Activated T-helper 2 cell treated with anti-CD3 and anti-CD28 coated beads, Interferon-gamma antibody, Interleukin-2, Interleukin-4, amounts not matched to agents 10 μg/mL and 5 μg/mL and 100 μg/mL, durations not matched to agents 14 hours and 24 hours and 36 hours (primary cell): ENCODE data around the gene PRKACG. TPM values are rescaled to one million over a fixed set of nuclear protein-coding genes. Genes with fewer than 3 reads are reported as not detected.

ENCODE experiments used
- DNase-seq: peaks from one replicate; pipeline ENCODE4 v3.0.0; 2021; ENCODE audit warnings: low spot score
- H3K27ac Mint-ChIP-seq: one replicate; pipeline ENCODE4 v1.8.0; 2021; ENCODE audit warnings: mixed read lengths
- H3K27me3 Mint-ChIP-seq: one replicate; pipeline ENCODE4 v1.8.0; 2021; ENCODE audit warnings: low read depth, mixed read lengths
- H3K36me3 Mint-ChIP-seq: one replicate; pipeline ENCODE4 v1.8.0; 2021; ENCODE audit warnings: low read depth, mixed read lengths
- H3K4me1 Mint-ChIP-seq: one replicate; pipeline ENCODE4 v1.8.0; 2021; ENCODE audit warnings: low read depth, mixed read lengths
- H3K4me3 Mint-ChIP-seq: one replicate; pipeline ENCODE4 v1.8.0; 2021; ENCODE audit warnings: low read depth, mild to moderate bottlenecking, moderate library complexity, mixed read lengths
- H3K9me3 Mint-ChIP-seq: one replicate; pipeline ENCODE4 v1.8.0; 2021; ENCODE audit warnings: mixed read lengths
- intact Hi-C: fragments of 100-400 bp; cut with micrococcal nuclease; formaldehyde crosslinking; loops from one replicate; pipeline ENCODE4 v1.15.1; 2023
- total RNA-seq: library from RNA; stranded (reverse); gene quantifications from 2 replicates; pipeline ENCODE4 v1.2.3, GENCODE V29; 2022

Gene PRKACG
- total RNA-seq, 1 donor from 2014 or later: not detected

GRCh38 chr9:69018737-69019136 lies 4.8 kb upstream of the PRKACG start:
- Mint-ChIP-seq H3K27me3 (peaks cover 2% of the 10 kb centered on the region), H3K4me1 (peaks cover 41% of the 10 kb centered on the region), H3K4me3 (no peak overlapping the region), H3K36me3 (no peaks in the 10 kb centered on the region), H3K9me3 (no peaks in the 10 kb centered on the region), H3K27ac (no peak overlapping the region)
- intact Hi-C loops: no loop called here
- DNase-seq: no peak

- no peak overlapping the region for H3K4me3 Mint-ChIP-seq
- H3K27ac Mint-ChIP-seq: no peak overlapping the region
- no peaks in the 10 kb centered on the region for H3K9me3 Mint-ChIP-seq
- DNase-seq: no peak
- H3K36me3 Mint-ChIP-seq: no peaks in the 10 kb centered on the region
- peaks cover 8% of the 10 kb centered on the region for H3K27me3 Mint-ChIP-seq
- intact Hi-C loops: no loop called here
- H3K4me1 Mint-ChIP-seq: peaks cover 40% of the 10 kb centered on the region
Measured at GRCh38 chr9:69016191-69017096, 2.5 kb upstream of the PRKACG start.

GRCh38 chr9:69013382-69013727 lies 558 bp downstream of the PRKACG start:
- peaks cover 16% of the 10 kb centered on the region for H3K4me1 Mint-ChIP-seq
- no peak overlapping the region for H3K4me3 Mint-ChIP-seq
- peaks cover 10% of the 10 kb centered on the region for H3K27me3 Mint-ChIP-seq
- intact Hi-C loops: no loop called here
- DNase-seq: no peak
- peaks cover 3% of the 10 kb centered on the region for H3K36me3 Mint-ChIP-seq
- H3K9me3 Mint-ChIP-seq: no peaks in the 10 kb centered on the region
- H3K27ac Mint-ChIP-seq: no peak overlapping the region

GRCh38 chr9:69012696-69013381 lies 1.1 kb downstream of the PRKACG start:
- H3K27me3 Mint-ChIP-seq: peaks cover 10% of the 10 kb centered on the region
- H3K36me3 Mint-ChIP-seq: peaks cover 8% of the 10 kb centered on the region
- H3K27ac Mint-ChIP-seq: no peak overlapping the region
- H3K9me3 Mint-ChIP-seq: no peaks in the 10 kb centered on the region
- DNase-seq: no peak
- H3K4me3 Mint-ChIP-seq: no peak overlapping the region
- intact Hi-C loops: no loop called here
- peaks cover 14% of the 10 kb centered on the region for H3K4me1 Mint-ChIP-seq

- DNase-seq: no peak
- Mint-ChIP-seq H3K36me3 (peaks cover 9% of the 10 kb centered on the region), H3K27me3 (peaks cover 8% of the 10 kb centered on the region), H3K9me3 (no peaks in the 10 kb centered on the region), H3K4me1 (peaks cover 15% of the 10 kb centered on the region), H3K27ac (no peak overlapping the region), H3K4me3 (no peak overlapping the region)
- intact Hi-C loops: no loop called here
Measured at GRCh38 chr9:69009708-69010107, 4.2 kb downstream of the PRKACG start.

DNA sequence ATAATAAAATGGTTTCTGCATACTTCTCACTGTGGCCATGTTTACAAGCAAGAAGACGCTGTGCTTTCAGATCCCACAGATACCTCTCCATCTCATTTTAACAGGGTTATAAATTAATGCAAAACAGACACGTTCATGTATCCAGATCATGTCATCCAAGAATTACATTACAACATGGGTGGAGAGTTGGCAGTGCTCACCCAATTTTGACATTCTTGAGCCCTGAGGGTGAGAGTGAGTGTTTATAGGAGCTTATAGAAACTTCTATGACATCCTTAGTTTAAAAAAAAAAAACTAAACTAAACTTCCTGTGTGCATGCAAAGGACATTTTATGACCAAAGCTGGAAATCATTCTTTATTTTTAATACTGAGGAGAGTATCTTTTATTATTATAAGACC lies 9.1 kb downstream of the PRKACG start:
- Mint-ChIP-seq H3K9me3 (no peaks in the 10 kb centered on the region), H3K36me3 (peaks cover 14% of the 10 kb centered on the region), H3K4me3 (no peak overlapping the region), H3K27ac (no peak overlapping the region), H3K27me3 (peaks cover 2% of the 10 kb centered on the region), H3K4me1 (peaks cover 12% of the 10 kb centered on the region)
- intact Hi-C loops: no loop called here
- DNase-seq: no peak

GRCh38 chr9:69003051-69003450 lies 10.9 kb downstream of the PRKACG start:
- intact Hi-C loops: no loop called here
- DNase-seq: no peak
- Mint-ChIP-seq H3K4me3 (no peak overlapping the region), H3K27ac (no peak overlapping the region), H3K9me3 (no peaks in the 10 kb centered on the region), H3K36me3 (peaks cover 22% of the 10 kb centered on the region), H3K27me3 (no peaks in the 10 kb centered on the region), H3K4me1 (peaks cover 28% of the 10 kb centered on the region)

- H3K27ac Mint-ChIP-seq: no peak overlapping the region
- no peak overlapping the region for H3K4me3 Mint-ChIP-seq
- no peaks in the 10 kb centered on the region for H3K9me3 Mint-ChIP-seq
- no peaks in the 10 kb centered on the region for H3K27me3 Mint-ChIP-seq
- H3K4me1 Mint-ChIP-seq: peaks cover 32% of the 10 kb centered on the region
- peaks cover 25% of the 10 kb centered on the region for H3K36me3 Mint-ChIP-seq
- intact Hi-C loops: no loop called here
- no peak for DNase-seq
Measured at GRCh38 chr9:69001921-69002320, 12.0 kb downstream of the PRKACG start.

- intact Hi-C loops: loop anchor here (1.0 to 5.0 kb wide), 8 partner anchors 27 to 415 kb away; no protein-coding TSS in a partner anchor
- H3K36me3 Mint-ChIP-seq: peaks cover 44% of the 10 kb centered on the region
- H3K4me3 Mint-ChIP-seq: no peak overlapping the region
- peaks cover 42% of the 10 kb centered on the region for H3K4me1 Mint-ChIP-seq
- no peaks in the 10 kb centered on the region for H3K9me3 Mint-ChIP-seq
- peak overlapping the region; percentile 64 for H3K27ac Mint-ChIP-seq
- no peaks in the 10 kb centered on the region for H3K27me3 Mint-ChIP-seq
- peak; percentile 65 for DNase-seq
Measured at GRCh38 chr9:68999393-69000105, 14.4 kb downstream of the PRKACG start.

GRCh38 chr9:68998812-68999211 lies 15.1 kb downstream of the PRKACG start:
- Mint-ChIP-seq H3K4me1 (peaks cover 40% of the 10 kb centered on the region), H3K27ac (peak overlapping the region; percentile 44), H3K27me3 (no peaks in the 10 kb centered on the region), H3K9me3 (no peaks in the 10 kb centered on the region), H3K36me3 (peaks cover 45% of the 10 kb centered on the region), H3K4me3 (no peak overlapping the region)
- intact Hi-C loops: loop anchor here (1.0 to 5.0 kb wide), 8 partner anchors 28 to 415 kb away; no protein-coding TSS in a partner anchor
- DNase-seq: no peak

DNA sequence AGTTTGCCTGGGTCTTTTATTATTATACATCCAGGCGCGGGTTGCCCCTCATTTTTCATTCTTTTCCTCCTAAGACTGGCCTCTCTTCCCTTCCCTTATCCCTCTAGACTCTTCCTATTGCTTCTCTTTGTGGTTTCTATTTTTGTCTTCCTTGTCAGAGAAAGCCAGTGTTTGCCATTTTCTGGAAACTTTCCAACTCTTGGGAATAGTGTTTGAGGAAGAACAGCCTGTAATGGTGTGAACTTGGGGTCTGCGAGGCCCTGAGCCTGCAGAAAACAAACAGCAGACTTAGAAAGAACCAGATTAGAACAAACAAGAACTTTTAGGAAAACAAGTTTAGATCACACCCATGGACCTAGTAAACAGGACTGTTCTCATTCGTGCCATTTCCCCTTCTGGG lies 15.5 kb downstream of the PRKACG start:
- no peak overlapping the region for H3K4me3 Mint-ChIP-seq
- peaks cover 40% of the 10 kb centered on the region for H3K4me1 Mint-ChIP-seq
- DNase-seq: no peak
- H3K36me3 Mint-ChIP-seq: peaks cover 48% of the 10 kb centered on the region
- peak overlapping the region; percentile 61 for H3K27ac Mint-ChIP-seq
- intact Hi-C loops: loop anchor here (2.0 to 5.0 kb wide), 7 partner anchors 28 to 346 kb away; no protein-coding TSS in a partner anchor
- no peaks in the 10 kb centered on the region for H3K9me3 Mint-ChIP-seq
- no peaks in the 10 kb centered on the region for H3K27me3 Mint-ChIP-seq

GRCh38 chr9:68997666-68998065 lies 16.2 kb downstream of the PRKACG start:
- no peak overlapping the region for H3K27ac Mint-ChIP-seq
- intact Hi-C loops: loop anchor here (2.0 to 5.0 kb wide), 7 partner anchors 29 to 345 kb away; no protein-coding TSS in a partner anchor
- no peak overlapping the region for H3K4me3 Mint-ChIP-seq
- DNase-seq: no peak
- no peaks in the 10 kb centered on the region for H3K9me3 Mint-ChIP-seq
- no peaks in the 10 kb centered on the region for H3K27me3 Mint-ChIP-seq
- H3K4me1 Mint-ChIP-seq: peaks cover 39% of the 10 kb centered on the region
- H3K36me3 Mint-ChIP-seq: peaks cover 53% of the 10 kb centered on the region
